CD4-positive, alpha-beta T cell treated with Interleukin-1 beta for 1 hour (primary cell): Measurements from ENCODE around the gene MFNG.

Source experiments
- DNase-seq, 2 donors: peaks; one replicate each; pipeline ENCODE4 v3.0.0-alpha.2; 2020 to 2022

The MFNG gene

DNA sequence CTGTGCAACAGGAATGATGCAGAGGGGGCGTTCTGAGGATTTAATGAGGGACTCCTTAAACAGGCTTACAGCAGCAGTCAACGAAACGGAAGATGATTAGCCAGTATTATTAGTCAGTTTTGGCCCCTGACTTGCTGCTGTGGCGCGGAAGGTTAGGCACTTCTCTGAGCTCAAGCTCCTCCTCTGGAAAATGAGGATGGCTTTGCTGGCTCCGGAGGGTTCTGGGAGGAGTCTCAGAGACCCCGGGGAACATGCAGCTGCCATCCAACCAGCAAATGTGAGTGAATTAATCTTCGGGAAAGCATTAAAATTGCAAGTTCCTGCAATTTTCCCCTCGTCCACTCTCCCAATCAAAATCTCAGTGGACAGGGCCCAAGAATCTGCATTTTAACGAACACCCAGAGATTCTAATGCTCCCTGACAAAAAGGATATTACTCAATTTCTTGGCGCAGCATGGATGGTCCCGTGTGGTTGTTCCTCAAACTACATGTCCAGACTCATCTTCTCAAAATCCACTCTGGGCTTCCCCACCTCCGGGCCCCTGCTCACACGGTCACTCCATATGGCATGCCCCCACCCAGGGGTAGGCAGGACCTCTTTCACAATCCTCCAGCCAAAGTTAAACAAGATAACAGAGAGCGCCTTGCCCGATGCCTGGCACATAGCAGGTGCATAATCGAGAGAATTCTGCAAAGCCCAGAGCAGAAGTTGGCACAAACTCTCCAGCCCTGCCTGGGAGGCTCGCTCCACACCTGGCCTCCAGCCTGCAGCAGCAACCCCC is 65.3 kb downstream of the MFNG start:
- no peak for DNase-seq

- DNase-seq, result no peak
Observed at GRCh38 chr22:37419969-37420685, 66.1 kb downstream of the MFNG start.

GRCh38 chr22:37419370-37419968 is 66.7 kb downstream of the MFNG start:
- DNase-seq, result no peak
